Parathyroid adenoma (tissue), 2 donors: ENCODE results near the gene OTOGL.

Experiments used
- H2AFZ ChIP-seq: fragments of 300-600 bp; sonication (generic); one replicate; pipeline ENCODE4 v1.7.0; 2017; ENCODE audit warnings: antibody characterized with exemption, mild to moderate bottlenecking
- H3K27ac ChIP-seq: fragments of 300-600 bp; sonication (generic); one replicate; pipeline ENCODE4 v1.7.0; 2017
- H3K27me3 ChIP-seq: fragments of 300-600 bp; sonication (generic); one replicate; pipeline ENCODE4 v1.7.0; 2017; ENCODE audit warnings: low read length; ENCODE audit not compliant: control insufficient read depth, insufficient read depth
- H3K36me3 ChIP-seq: fragments of 300-600 bp; sonication (generic); one replicate; pipeline ENCODE4 v1.7.0; 2017; ENCODE audit warnings: low read length; ENCODE audit not compliant: control insufficient read depth, insufficient read depth
- H3K4me1 ChIP-seq: fragments of 300-600 bp; sonication (generic); one replicate; pipeline ENCODE4 v1.7.0; 2017; ENCODE audit warnings: control low read depth
- H3K4me2 ChIP-seq: fragments of 300-600 bp; sonication (generic); one replicate; pipeline ENCODE4 v1.7.0; 2017; ENCODE audit warnings: low read length
- H3K4me3 ChIP-seq: fragments of 300-600 bp; sonication (generic); one replicate; pipeline ENCODE4 v1.7.0; 2017; ENCODE audit warnings: low read depth, low read length
- H3K79me2 ChIP-seq: fragments of 300-600 bp; sonication (generic); one replicate; pipeline ENCODE4 v1.7.0; 2017; ENCODE audit warnings: control low read depth
- H3K9ac ChIP-seq: fragments of 300-600 bp; sonication (generic); one replicate; pipeline ENCODE4 v1.7.0; 2017; ENCODE audit warnings: mild to moderate bottlenecking
- H3K9me3 ChIP-seq: fragments of 300-600 bp; sonication (generic); one replicate; pipeline ENCODE4 v1.7.0; 2017; ENCODE audit warnings: low read length; ENCODE audit not compliant: control insufficient read depth
- CTCF ChIP-seq: fragments of 300-600 bp; sonication (generic); IDR thresholded peaks from one replicate; pipeline ENCODE4 v1.7.0; 2017; ENCODE audit warnings: antibody characterized with exemption, mild to moderate bottlenecking
- donor health status: primary hyperparathyroidism.

Gene OTOGL

DNA sequence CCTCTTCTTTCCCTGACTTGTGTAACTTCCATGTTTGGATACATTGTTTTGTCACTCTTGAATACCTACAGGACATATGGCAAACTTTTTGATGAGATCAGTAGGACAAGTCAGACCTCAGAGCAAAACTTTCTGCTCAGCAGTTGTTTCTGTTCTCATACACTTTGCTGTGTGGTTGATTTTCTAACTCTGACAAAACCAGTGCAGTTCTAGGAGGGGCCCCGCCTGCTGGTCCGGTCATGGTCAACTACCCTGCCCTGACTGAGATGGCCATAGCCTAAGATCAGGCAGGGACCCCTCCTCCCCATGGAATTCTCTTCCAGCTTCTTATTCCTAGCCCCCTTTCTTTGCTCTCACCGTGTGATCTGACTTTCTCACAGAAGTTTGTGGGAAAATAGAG is 92.8 kb downstream of the OTOGL start:
- no peak overlapping the region for H3K9ac ChIP-seq
- no peaks in the 10 kb centered on the region for H3K36me3 ChIP-seq
- no peaks in the 10 kb centered on the region for H3K27me3 ChIP-seq
- H3K4me2 ChIP-seq: no peak overlapping the region
- no peaks in the 10 kb centered on the region for H3K79me2 ChIP-seq
- H3K27ac ChIP-seq: no peak overlapping the region
- no peak for TF ChIP-seq CTCF
- no peaks in the 10 kb centered on the region for H3K4me1 ChIP-seq
- H2AFZ ChIP-seq: no peak overlapping the region
- no peak overlapping the region for H3K4me3 ChIP-seq
- H3K9me3 ChIP-seq: no peaks in the 10 kb centered on the region

DNA sequence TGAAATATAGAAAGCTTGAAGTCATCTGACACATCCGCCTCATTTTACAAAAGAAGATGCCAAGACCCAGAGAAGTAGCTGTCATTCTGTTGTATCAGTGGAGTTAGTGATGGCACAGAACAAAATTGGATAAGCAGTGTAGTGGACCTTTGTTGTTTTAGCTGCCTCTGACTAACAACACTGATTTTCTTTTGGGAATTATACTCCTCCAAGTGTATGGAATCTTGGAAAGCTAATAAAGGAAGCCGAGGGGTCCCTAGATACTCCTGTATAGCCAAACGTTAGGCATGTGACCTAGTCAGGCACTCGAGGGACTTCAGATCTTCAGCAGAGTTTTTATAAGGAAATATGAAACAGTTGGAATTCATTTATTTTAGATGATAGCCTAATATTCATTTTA is 94.5 kb downstream of the OTOGL start:
- Histone ChIP-seq H3K9me3 (no peaks in the 10 kb centered on the region), H3K4me2 (no peak overlapping the region), H3K4me1 (no peaks in the 10 kb centered on the region), H2AFZ (no peak overlapping the region), H3K27me3 (no peaks in the 10 kb centered on the region), H3K27ac (no peak overlapping the region), H3K36me3 (no peaks in the 10 kb centered on the region), H3K4me3 (no peak overlapping the region), H3K79me2 (no peaks in the 10 kb centered on the region), H3K9ac (no peak overlapping the region)
- TF ChIP-seq CTCF: no peak

DNA sequence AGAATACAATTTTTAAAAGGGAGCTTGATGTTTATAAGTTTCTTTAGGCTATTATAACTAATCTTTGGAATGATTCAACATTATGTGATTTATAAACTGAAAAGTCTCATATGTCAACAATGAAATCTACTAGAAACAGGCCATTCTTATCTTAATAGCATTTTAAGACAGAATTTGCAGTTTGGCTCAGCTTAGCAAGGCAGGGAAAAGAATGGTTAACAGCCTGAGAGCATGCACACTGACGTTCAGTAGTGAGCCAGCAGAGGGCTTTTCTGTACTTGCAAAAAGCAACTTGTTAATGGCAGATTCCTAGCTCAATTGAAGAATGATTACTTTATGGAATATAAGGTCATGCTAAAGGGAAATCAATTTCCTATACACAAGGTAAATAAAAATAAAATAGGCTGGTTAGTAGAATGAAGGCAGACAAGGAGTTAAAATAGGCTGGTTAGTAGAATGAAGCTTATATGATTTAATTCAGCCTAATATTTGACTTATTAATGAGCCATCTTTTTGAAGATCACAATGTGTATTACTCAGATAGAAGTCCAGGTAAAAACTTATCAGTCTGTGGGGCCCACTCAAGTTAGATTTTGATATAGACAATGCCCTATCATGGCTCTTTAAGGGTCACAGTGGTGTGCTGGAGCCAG is 95.9 kb downstream of the OTOGL start:
- no peaks in the 10 kb centered on the region for H3K4me1 ChIP-seq
- no peak overlapping the region for H3K9ac ChIP-seq
- no peak overlapping the region for H3K4me2 ChIP-seq
- H2AFZ ChIP-seq: no peak overlapping the region
- no peak overlapping the region for H3K27ac ChIP-seq
- TF ChIP-seq CTCF: peak; percentile 30
- no peaks in the 10 kb centered on the region for H3K9me3 ChIP-seq
- no peak overlapping the region for H3K4me3 ChIP-seq
- no peaks in the 10 kb centered on the region for H3K27me3 ChIP-seq
- no peaks in the 10 kb centered on the region for H3K36me3 ChIP-seq
- no peaks in the 10 kb centered on the region for H3K79me2 ChIP-seq

- Histone ChIP-seq H3K4me2 (no peak overlapping the region), H3K9ac (no peak overlapping the region), H3K79me2 (no peaks in the 10 kb centered on the region), H3K9me3 (no peaks in the 10 kb centered on the region), H2AFZ (no peak overlapping the region), H3K27me3 (no peaks in the 10 kb centered on the region), H3K36me3 (no peaks in the 10 kb centered on the region), H3K4me1 (no peaks in the 10 kb centered on the region), H3K27ac (no peak overlapping the region), H3K4me3 (no peak overlapping the region)
- no peak for TF ChIP-seq CTCF
Observed at GRCh38 chr12:80195737-80196136, 96.4 kb downstream of the OTOGL start.

DNA sequence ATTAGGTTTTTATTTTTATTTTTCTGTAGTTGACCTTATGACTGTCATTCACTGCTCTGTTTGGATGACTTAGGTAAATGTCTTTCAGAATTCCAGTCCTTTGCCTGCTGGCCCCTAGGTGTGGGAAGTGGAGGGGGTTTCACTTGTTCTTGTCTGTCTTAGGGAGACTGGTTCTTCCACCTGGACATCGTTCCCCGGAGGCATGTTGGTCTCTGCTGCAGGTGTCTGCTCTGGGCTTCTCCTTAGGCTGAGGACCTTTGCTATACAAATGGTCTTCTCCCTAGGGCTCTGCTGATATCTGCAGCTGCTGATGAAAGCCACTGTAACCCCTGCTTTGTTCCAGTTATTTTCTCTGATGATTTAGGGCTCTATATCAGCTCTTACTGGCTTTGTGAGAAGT is 97.1 kb downstream of the OTOGL start:
- Histone ChIP-seq H3K9ac (no peak overlapping the region), H3K36me3 (no peaks in the 10 kb centered on the region), H3K79me2 (no peaks in the 10 kb centered on the region), H3K4me1 (no peaks in the 10 kb centered on the region), H3K4me3 (no peak overlapping the region), H3K27ac (no peak overlapping the region), H3K4me2 (no peak overlapping the region), H2AFZ (no peak overlapping the region), H3K9me3 (no peaks in the 10 kb centered on the region), H3K27me3 (no peaks in the 10 kb centered on the region)
- no peak for TF ChIP-seq CTCF
